GM21619 (cell line): ENCODE data around the gene CEP290.
A peak's percentile ranks its signal among the peaks of the same experiment; 100 is the strongest.

Source experiments
- ATAC-seq: cut with Tn5 transposase; IDR thresholded peaks from one replicate; pipeline ENCODE4 v1.9.1; 2021; ENCODE audit not compliant: unreplicated experiment

Gene CEP290

DNA sequence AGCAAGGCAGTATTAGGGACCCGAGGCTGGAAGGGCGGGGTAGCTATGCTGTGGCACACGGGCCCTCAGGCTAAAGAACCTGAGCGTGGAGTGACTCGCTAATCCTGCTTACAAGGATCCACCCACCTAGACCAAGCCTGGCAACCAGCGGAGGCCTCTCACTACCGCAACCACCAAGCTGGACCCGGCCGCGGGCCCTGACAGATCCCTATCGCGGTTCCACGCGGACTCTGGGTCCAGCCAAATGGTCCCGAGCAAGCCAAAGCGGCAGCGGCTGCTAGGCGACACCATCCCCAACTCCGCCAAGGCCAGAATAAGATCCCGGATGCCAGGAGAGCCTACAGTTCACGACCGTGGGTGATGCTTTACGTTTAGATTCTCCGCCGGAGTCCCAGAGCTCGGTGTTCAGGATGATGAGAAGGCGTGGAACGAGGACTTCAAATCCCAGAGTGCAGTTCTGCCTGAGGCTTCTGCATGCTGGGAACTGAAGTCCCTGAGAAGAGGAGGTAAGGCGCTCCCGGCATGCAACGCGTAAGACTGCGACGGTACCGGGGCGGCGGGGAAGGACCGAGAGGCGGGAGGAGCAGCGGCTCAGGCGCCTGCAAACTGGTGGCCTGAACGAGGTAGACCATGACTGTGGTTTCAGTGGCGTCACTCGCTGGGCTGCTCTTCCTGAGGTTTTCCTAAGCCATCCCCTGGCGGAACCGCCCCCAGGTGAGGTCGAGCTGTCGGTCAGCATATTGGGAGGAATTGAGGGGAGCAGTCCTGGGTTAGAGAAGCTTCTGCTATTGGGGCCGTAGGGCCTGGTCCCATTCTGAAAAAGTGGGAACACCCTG is at the start of gene CEP290, which contains the start of gene TMTC3:
Gene CEP290 (minus strand): TSS at position 315 of the 836 bp plus-strand sequence. CDS start 781 bp downstream, outside the sequence.
Gene TMTC3 (plus strand): TSS at position 534 of the 836 bp plus-strand sequence. CDS start 6,009 bp downstream, outside the sequence.
- peak; percentile 93 for ATAC-seq

- ATAC-seq = no peak
Measured at GRCh38 chr12:88188180-88188579, 46.3 kb upstream of the CEP290 start.

GRCh38 chr12:88187571-88187970 is 45.7 kb upstream of the CEP290 start:
- no peak for ATAC-seq

DNA sequence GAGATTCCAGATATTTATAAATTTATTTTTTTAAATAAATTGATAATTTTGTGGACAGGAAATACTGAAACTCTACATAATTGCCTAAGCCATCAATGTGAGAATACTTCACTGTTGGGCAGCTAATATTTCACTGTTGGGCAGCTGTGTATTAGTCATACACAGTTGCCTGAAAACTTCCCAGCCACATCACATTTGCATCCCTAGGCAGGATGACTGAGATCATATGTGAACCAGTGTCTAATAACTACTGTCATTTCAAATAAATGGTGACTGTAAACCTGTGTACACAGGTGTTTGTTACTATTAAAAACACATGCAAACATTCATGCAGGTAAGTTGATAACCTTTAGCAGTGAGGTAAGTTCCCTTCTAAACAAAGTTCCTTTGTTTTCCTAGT is 44.1 kb upstream of the CEP290 start:
- ATAC-seq = peak; percentile 95

DNA sequence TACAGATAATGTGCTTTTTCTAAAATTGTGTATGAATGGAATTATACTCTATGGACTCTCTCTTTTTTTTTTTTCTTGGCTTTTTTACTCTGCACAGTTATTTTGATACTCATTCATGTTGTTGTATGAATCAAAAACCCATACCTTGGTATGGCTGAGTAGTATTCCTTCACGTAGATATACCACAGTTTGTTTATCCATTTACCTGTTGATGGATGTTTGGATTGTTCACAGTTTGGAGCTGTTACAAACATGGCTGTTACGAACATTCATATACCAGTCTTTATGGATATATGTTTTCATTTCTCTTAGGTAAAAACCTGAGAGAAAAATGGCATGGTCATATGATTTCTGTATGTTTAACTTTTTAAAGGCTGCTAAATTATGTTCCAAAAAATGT is 43.4 kb upstream of the CEP290 start:
- no peak for ATAC-seq

DNA sequence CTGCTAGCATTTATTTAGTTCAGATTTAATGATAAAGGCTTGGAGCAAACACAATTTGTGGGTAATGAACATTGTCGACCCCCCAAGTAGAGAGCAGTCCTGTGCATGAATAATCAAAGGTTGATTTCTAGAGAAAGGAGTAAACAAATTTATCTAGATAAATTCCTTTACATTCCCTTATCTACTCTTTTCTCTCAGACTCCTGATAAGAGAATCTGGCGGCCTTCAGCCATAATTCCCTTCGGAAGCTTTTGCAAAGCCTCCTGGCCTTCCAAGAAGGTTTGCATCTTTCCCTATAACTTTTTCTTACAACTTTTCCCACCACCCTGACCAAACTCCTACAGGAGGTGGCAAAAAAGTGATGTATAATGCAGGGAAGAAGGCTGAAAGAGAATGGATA is 42.3 kb upstream of the CEP290 start:
- no peak for ATAC-seq

DNA sequence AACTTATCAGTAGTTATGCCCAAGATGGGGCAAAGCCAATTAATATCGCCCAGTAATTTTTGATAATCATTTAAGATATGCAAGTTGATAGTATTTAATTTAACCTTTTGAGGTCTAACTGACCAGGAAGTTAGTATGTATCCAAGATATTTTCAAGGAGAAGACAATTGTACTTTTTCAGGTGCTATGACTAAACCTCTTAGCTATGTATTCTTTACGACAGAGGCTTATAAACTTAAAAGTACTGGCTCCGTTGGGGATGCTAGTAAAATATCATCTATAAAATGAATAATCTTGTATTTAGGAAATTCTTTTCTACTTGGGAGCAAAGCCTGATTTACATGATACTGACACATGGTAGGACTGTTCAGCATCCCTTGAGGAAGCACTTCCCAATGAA is 40.5 kb upstream of the CEP290 start:
- ATAC-seq = no peak

GRCh38 chr12:88181881-88182280 is 40.0 kb upstream of the CEP290 start:
- no peak for ATAC-seq

DNA sequence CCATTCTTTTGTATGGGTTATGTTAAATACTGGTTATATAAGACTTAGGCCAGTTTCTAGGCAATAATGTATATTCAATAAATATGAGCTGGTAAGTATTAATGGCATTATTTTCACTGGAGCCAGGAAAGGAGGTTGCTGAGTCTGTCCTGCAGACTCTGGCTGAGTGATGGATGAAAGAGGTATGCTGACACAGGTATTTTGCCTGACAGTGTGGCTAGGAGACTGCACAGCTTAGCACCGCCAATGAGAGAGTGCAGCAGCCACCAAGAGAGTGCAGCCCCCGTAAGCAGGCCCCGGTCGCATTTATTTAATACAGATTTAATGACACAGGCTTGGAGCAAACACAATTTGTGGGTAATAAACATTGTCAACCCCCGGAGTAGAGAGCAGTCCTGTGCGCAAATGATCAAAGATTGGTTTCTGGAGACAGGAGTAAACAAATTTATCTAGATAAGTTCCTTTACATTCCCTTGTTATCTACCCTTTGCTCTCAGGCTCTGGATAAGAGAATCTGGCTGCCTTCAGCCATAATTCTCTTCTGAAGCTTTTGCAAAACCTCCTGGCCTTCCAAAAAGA is 37.6 kb upstream of the CEP290 start:
- no peak for ATAC-seq

- no peak for ATAC-seq
Measured at GRCh38 chr12:88175544-88175943, 33.7 kb upstream of the CEP290 start.

GRCh38 chr12:88172844-88173407 is 31.0 kb upstream of the CEP290 start:
- ATAC-seq = no peak

DNA sequence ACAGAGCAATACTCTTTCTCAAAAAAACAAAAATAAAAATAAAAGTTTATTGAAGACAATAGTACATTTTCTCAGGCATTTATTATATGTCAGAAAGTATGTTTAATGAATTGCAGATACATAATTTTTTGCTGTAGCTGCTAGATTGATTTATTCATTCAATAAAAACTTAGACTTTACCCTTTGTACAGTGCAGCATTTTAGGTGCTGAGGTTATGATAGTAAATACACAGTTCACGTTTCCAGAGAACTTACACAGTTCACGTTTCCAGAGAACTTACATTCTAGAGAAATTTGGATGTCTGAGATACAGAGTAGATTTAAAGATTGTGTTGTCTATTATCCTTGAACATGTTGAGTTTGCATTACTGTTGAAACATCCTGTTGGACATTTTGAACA is 25.5 kb upstream of the CEP290 start:
- ATAC-seq = no peak

DNA sequence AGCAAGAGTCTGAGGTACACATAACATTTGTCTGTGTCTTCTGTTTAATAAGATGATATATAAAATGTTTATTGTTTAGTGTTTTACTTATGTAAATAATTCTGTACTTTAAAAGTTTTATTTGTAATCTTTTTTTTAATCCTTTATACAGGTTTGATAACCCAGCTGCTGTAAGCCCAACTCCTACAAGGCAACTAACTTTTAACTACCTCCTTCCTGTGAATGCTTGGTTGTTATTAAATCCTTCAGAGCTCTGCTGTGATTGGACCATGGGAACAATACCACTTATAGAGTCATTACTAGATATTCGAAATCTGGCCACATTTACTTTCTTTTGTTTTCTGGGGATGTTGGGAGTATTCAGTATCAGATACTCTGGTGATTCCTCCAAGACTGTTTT is 24.3 kb upstream of the CEP290 start:
- ATAC-seq = no peak

GRCh38 chr12:88163371-88163770 is 21.5 kb upstream of the CEP290 start:
- no peak for ATAC-seq

DNA sequence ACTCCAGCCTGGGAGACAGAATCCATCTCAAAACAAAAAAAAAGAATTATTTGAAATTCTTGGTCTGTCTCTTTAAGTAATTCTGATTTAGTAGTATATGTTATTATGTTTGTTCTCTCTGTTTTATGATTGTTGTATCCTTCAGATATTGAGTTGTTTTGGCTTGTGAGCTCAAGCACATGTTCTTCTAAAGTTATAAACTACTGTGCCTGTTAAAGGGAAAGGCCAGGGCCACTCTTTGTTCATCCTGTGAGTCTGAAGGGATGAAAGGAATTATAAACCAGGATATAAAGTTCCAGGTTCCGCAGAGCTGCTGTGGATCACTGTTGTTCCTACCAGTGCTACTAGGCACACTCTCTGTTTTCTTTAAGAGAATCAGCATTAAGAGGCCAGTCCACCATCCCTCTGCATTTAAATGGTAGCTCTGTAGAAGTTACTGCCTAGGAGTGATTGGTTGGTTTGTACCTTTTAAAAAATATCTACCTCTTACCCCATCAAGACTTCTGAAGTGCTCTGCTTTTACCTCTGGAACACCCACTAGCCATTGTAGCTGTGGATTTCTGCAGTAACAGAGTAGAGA is 14.3 kb upstream of the CEP290 start:
- no peak for ATAC-seq

GRCh38 chr12:88153959-88154358 is 12.1 kb upstream of the CEP290 start:
- ATAC-seq = no peak

GRCh38 chr12:88150063-88150462 is 8.2 kb upstream of the CEP290 start:
- no peak for ATAC-seq

DNA sequence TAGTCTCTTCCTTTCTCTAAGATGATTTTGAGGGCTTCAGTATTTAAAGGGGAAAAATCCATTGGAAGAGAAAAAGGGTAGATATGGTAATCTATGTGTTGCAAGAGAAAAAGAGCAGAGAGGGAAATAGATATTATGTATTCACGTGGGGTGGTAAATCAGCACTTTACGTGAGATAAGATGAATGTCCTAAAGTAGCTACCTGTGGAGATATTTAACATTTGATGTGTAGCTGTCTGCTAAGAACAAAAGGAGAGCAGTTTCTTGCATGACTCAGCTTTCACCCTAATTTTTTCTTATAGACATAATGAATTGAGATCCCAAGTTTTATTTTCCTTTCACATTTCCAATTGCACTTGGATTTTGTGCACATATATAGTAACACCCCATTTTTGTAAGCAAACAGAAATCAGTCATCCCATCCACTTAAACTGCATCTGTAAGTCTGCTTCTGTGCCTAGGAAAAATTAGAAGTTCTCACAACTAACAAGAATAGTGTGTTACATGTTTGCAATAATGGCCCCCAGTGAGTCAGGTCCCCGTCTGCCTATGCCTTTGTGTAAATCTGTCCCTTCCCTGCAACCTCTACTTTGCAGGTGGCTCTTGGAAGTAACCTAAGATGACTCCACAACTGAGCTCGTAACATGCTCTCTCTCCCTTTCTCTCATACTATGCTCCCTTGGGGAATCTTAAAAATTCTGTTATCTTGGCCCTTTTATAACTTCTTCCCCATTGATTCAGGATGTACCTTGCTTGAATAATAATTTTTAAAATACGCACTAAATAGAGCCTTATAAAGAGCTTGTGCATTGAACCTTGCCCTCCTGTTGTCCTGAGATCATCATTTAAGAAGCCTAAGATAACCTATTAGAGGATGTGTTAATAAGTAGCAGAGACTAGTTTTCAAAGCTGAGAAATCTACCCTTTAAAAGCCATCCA is 3.9 kb upstream of the CEP290 start:
- no peak for ATAC-seq

DNA sequence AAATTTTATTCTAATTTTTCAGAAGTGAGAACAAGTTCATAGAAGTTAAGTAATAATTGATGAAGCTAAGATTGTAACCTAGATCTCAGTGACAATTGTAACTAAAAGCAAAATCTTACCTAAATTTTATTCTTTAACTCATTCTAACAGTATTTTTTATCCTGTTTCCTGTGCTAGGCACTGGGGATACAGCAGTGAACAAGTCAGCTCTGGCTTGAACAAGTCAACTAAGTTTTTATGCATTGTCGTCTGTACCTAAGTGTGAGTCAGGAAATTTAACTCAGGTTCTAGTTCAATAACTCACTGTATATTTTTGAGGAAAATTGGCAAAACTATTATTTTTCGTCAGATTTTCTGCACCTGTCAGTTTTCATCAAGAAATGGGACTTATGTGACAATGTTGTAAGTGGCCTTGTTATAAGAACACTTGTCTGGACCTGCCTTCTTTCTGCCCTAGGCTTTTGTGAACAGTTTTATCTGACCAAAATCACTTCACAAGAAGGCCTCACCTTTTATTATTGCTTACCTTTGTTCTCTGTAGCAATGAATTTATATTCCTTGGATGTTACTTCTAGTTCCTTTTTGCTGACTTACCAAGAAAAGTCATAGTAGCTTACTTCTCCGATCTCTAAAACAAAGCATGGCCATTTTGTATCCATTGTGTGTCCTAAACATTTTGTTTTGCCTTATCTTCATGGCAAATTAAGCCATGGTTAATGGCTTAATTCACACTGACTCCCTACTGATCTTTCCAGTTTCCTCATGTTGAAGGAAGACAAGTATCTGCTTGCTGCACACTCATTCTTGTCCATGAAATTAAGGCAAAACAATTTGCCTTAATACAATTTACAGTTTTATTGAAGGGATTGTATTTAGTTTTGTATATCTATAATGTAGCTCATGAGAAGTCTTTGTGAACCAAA is 2.9 kb upstream of the CEP290 start:
- ATAC-seq = no peak

DNA sequence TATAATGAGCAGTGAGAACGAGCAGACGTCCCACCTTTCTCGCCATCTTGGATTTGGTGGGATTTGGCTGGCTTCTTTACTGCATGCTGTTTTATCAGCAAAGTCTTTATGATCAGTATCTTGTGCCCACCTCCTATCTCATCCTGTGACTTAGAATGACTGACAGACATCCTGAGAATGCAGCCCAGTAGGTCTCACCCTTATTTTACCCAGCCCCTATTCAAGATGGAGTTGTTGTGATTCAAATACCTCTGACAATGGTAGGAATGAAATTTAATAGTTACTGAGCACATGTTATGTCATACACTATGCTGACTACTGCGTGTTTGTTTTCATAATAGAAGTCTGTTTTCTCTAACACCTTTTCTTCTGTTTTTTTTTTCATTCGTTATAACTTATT is 2.1 kb upstream of the CEP290 start:
- ATAC-seq = no peak
